HUES48 (cell line): Measurements from ENCODE around the gene ANO2.

Source experiments
- H3K27ac ChIP-seq: one replicate; pipeline ENCODE4 v1.7.0; 2013; ENCODE audit warnings: low read depth, low read length, inconsistent platforms
- H3K27me3 ChIP-seq: 2 replicates; pipeline ENCODE4 v1.6.1; 2013; ENCODE audit warnings: mild to moderate bottlenecking, low read length; ENCODE audit not compliant: control insufficient read depth, insufficient read depth
- H3K36me3 ChIP-seq: 2 replicates; pipeline ENCODE4 v1.6.1; 2013; ENCODE audit warnings: low read length; ENCODE audit not compliant: control insufficient read depth, insufficient read depth
- H3K4me1 ChIP-seq: 2 replicates; pipeline ENCODE4 v1.6.1; 2013; ENCODE audit warnings: mild to moderate bottlenecking, low read length; ENCODE audit not compliant: control insufficient read depth, insufficient read depth
- H3K4me3 ChIP-seq: 2 replicates; pipeline ENCODE4 v1.5.1; 2013; ENCODE audit warnings: mild to moderate bottlenecking, low read depth, low read length
- H3K9ac ChIP-seq: 2 replicates; pipeline ENCODE4 v1.6.1; 2013; ENCODE audit warnings: mild to moderate bottlenecking, low read depth, low read length, moderate library complexity
- H3K9me3 ChIP-seq: 2 replicates; pipeline ENCODE4 v1.6.1; 2013; ENCODE audit warnings: low read length; ENCODE audit not compliant: control insufficient read depth, insufficient read depth

The ANO2 gene

GRCh38 chr12:5620896-5621295 lies 324.2 kb downstream of the ANO2 start:
- no peak overlapping the region for H3K27ac ChIP-seq
- no peaks in the 10 kb centered on the region for H3K4me1 ChIP-seq
- H3K4me3 ChIP-seq, result no peak overlapping the region
- H3K36me3 ChIP-seq, result no peaks in the 10 kb centered on the region
- no peaks in the 10 kb centered on the region for H3K9me3 ChIP-seq
- H3K27me3 ChIP-seq, result no peaks in the 10 kb centered on the region
- no peak overlapping the region for H3K9ac ChIP-seq

- H3K27me3 ChIP-seq, result no peaks in the 10 kb centered on the region
- no peaks in the 10 kb centered on the region for H3K4me1 ChIP-seq
- H3K9me3 ChIP-seq, result no peaks in the 10 kb centered on the region
- H3K36me3 ChIP-seq, result no peaks in the 10 kb centered on the region
- no peak overlapping the region for H3K9ac ChIP-seq
- H3K27ac ChIP-seq, result no peak overlapping the region
- H3K4me3 ChIP-seq, result no peak overlapping the region
These were observed 325.4 kb downstream of the ANO2 start for GRCh38 chr12:5619628-5620027.

GRCh38 chr12:5616854-5617253 lies 328.2 kb downstream of the ANO2 start:
- no peaks in the 10 kb centered on the region for H3K36me3 ChIP-seq
- no peak overlapping the region for H3K9ac ChIP-seq
- H3K9me3 ChIP-seq, result no peaks in the 10 kb centered on the region
- no peak overlapping the region for H3K4me3 ChIP-seq
- H3K27me3 ChIP-seq, result no peaks in the 10 kb centered on the region
- H3K4me1 ChIP-seq, result peaks cover 12% of the 10 kb centered on the region
- no peak overlapping the region for H3K27ac ChIP-seq

GRCh38 chr12:5615760-5616159 lies 329.3 kb downstream of the ANO2 start:
- no peaks in the 10 kb centered on the region for H3K27me3 ChIP-seq
- H3K4me1 ChIP-seq, result peaks cover 12% of the 10 kb centered on the region
- no peak overlapping the region for H3K4me3 ChIP-seq
- H3K9me3 ChIP-seq, result no peaks in the 10 kb centered on the region
- H3K36me3 ChIP-seq, result no peaks in the 10 kb centered on the region
- H3K27ac ChIP-seq, result no peak overlapping the region
- no peak overlapping the region for H3K9ac ChIP-seq

GRCh38 chr12:5614256-5614655 lies 330.8 kb downstream of the ANO2 start:
- H3K4me1 ChIP-seq, result peaks cover 12% of the 10 kb centered on the region
- H3K9me3 ChIP-seq, result no peaks in the 10 kb centered on the region
- no peaks in the 10 kb centered on the region for H3K27me3 ChIP-seq
- H3K27ac ChIP-seq, result no peak overlapping the region
- no peak overlapping the region for H3K9ac ChIP-seq
- H3K36me3 ChIP-seq, result no peaks in the 10 kb centered on the region
- H3K4me3 ChIP-seq, result no peak overlapping the region

GRCh38 chr12:5612556-5613410 lies 332.3 kb downstream of the ANO2 start:
- H3K27ac ChIP-seq, result no peak overlapping the region
- no peaks in the 10 kb centered on the region for H3K36me3 ChIP-seq
- H3K27me3 ChIP-seq, result no peaks in the 10 kb centered on the region
- no peaks in the 10 kb centered on the region for H3K9me3 ChIP-seq
- no peak overlapping the region for H3K9ac ChIP-seq
- H3K4me1 ChIP-seq, result peaks cover 12% of the 10 kb centered on the region
- H3K4me3 ChIP-seq, result no peak overlapping the region

- no peak overlapping the region for H3K9ac ChIP-seq
- no peak overlapping the region for H3K4me3 ChIP-seq
- H3K9me3 ChIP-seq, result no peaks in the 10 kb centered on the region
- no peak overlapping the region for H3K27ac ChIP-seq
- peaks cover 12% of the 10 kb centered on the region for H3K4me1 ChIP-seq
- H3K27me3 ChIP-seq, result no peaks in the 10 kb centered on the region
- H3K36me3 ChIP-seq, result no peaks in the 10 kb centered on the region
These were observed 333.9 kb downstream of the ANO2 start for GRCh38 chr12:5611162-5611561.

GRCh38 chr12:5599378-5599777 lies 345.7 kb downstream of the ANO2 start:
- Histone ChIP-seq H3K4me3 (no peak overlapping the region), H3K36me3 (no peaks in the 10 kb centered on the region), H3K27me3 (no peaks in the 10 kb centered on the region), H3K9me3 (no peaks in the 10 kb centered on the region), H3K27ac (no peak overlapping the region), H3K9ac (no peak overlapping the region), H3K4me1 (no peaks in the 10 kb centered on the region)

GRCh38 chr12:5593998-5594397 lies 351.1 kb downstream of the ANO2 start:
- no peaks in the 10 kb centered on the region for H3K9me3 ChIP-seq
- no peaks in the 10 kb centered on the region for H3K36me3 ChIP-seq
- no peak overlapping the region for H3K4me3 ChIP-seq
- no peak overlapping the region for H3K9ac ChIP-seq
- no peak overlapping the region for H3K27ac ChIP-seq
- no peaks in the 10 kb centered on the region for H3K27me3 ChIP-seq
- peaks cover 4% of the 10 kb centered on the region for H3K4me1 ChIP-seq

GRCh38 chr12:5593086-5593485 lies 352.0 kb downstream of the ANO2 start:
- no peaks in the 10 kb centered on the region for H3K27me3 ChIP-seq
- no peak overlapping the region for H3K9ac ChIP-seq
- no peaks in the 10 kb centered on the region for H3K9me3 ChIP-seq
- no peaks in the 10 kb centered on the region for H3K36me3 ChIP-seq
- no peak overlapping the region for H3K27ac ChIP-seq
- H3K4me1 ChIP-seq, result peaks cover 10% of the 10 kb centered on the region
- no peak overlapping the region for H3K4me3 ChIP-seq

GRCh38 chr12:5592310-5592709 lies 352.7 kb downstream of the ANO2 start:
- no peaks in the 10 kb centered on the region for H3K9me3 ChIP-seq
- no peaks in the 10 kb centered on the region for H3K27me3 ChIP-seq
- no peak overlapping the region for H3K4me3 ChIP-seq
- no peak overlapping the region for H3K27ac ChIP-seq
- H3K9ac ChIP-seq, result no peak overlapping the region
- peaks cover 12% of the 10 kb centered on the region for H3K4me1 ChIP-seq
- H3K36me3 ChIP-seq, result no peaks in the 10 kb centered on the region
